SKM-1 treated with dmso at 0.1 percent for 144 hours (cell line): ENCODE measurements around the gene ANKRD12.

Source experiments
- DNase-seq: peaks from one replicate; lab custom pipeline; 2025; ENCODE audit not compliant: unreplicated experiment; lab: John Stamatoyannopoulos, UW

ANKRD12 gene

GRCh38 chr18:9285604-9286003 is 149.0 kb downstream of the ANKRD12 start:
- no peak for DNase-seq

GRCh38 chr18:9287036-9287435 is 150.5 kb downstream of the ANKRD12 start:
- DNase-seq: no peak

GRCh38 chr18:9289698-9290097 is 153.1 kb downstream of the ANKRD12 start:
- no peak for DNase-seq

- no peak for DNase-seq
Observed at GRCh38 chr18:9290156-9290555, 153.6 kb downstream of the ANKRD12 start.

- no peak for DNase-seq
Observed at GRCh38 chr18:9292047-9292446, 155.5 kb downstream of the ANKRD12 start.

- no peak for DNase-seq
Observed at GRCh38 chr18:9293948-9294347, 157.4 kb downstream of the ANKRD12 start.

- no peak for DNase-seq
Observed at GRCh38 chr18:9296233-9297006, 159.8 kb downstream of the ANKRD12 start.

GRCh38 chr18:9297007-9297393 is 160.4 kb downstream of the ANKRD12 start:
- DNase-seq: no peak

GRCh38 chr18:9304388-9305070 is 167.9 kb downstream of the ANKRD12 start:
- no peak for DNase-seq

- no peak for DNase-seq
Observed at GRCh38 chr18:9319333-9319732, 182.8 kb downstream of the ANKRD12 start.

GRCh38 chr18:9321017-9321452 is 184.5 kb downstream of the ANKRD12 start:
- DNase-seq: no peak

- DNase-seq: no peak
Observed at GRCh38 chr18:9321736-9322135, 185.2 kb downstream of the ANKRD12 start.

- DNase-seq: no peak
Observed at GRCh38 chr18:9322744-9323143, 186.2 kb downstream of the ANKRD12 start.

- no peak for DNase-seq
Observed at GRCh38 chr18:9323750-9324445, 187.3 kb downstream of the ANKRD12 start.

GRCh38 chr18:9325716-9326115 is 189.1 kb downstream of the ANKRD12 start:
- DNase-seq: no peak

- no peak for DNase-seq
Observed at GRCh38 chr18:9328776-9329175, 192.2 kb downstream of the ANKRD12 start.

- no peak for DNase-seq
Observed at GRCh38 chr18:9329471-9329870, 192.9 kb downstream of the ANKRD12 start.

- no peak for DNase-seq
Observed at GRCh38 chr18:9330419-9330818, 193.8 kb downstream of the ANKRD12 start.

GRCh38 chr18:9333441-9334328 is 197.1 kb downstream of the ANKRD12 start:
- no peak for DNase-seq

GRCh38 chr18:9334329-9334972 is 197.9 kb downstream of the ANKRD12 start, which contains the start of gene TWSG1:
Gene TWSG1, plus strand, starts transcription at chr18:9334773. Its CDS starts 2,457 bp downstream, at chr18:9337230.
- DNase-seq: peak; percentile 81
